A549 treated with CpdA at 1 μM for 4 hours (cell line): Measurements from ENCODE around the gene PSMA3. TPM values are rescaled to one million over a fixed set of nuclear protein-coding genes. Genes with fewer than 3 reads are reported as not detected.

Experiments used
- total RNA-seq: library from RNA; stranded (reverse); fragments of 200-300 nt; extraction: Qiagen RNA extraction; gene quantifications from 5 replicates; pipeline ENCODE4 v1.2.3, GENCODE V29; 2022; ENCODE audit warnings: low read depth

The PSMA3 gene
- total RNA-seq = 198 to 273 TPM (median 205 TPM) in 5 replicates

GRCh38 chr14:58244556-58245387 is at the start of gene PSMA3:
Gene PSMA3, plus strand, starts transcription at chr14:58244843. Its CDS starts 78 bp downstream, at chr14:58244921.

DNA sequence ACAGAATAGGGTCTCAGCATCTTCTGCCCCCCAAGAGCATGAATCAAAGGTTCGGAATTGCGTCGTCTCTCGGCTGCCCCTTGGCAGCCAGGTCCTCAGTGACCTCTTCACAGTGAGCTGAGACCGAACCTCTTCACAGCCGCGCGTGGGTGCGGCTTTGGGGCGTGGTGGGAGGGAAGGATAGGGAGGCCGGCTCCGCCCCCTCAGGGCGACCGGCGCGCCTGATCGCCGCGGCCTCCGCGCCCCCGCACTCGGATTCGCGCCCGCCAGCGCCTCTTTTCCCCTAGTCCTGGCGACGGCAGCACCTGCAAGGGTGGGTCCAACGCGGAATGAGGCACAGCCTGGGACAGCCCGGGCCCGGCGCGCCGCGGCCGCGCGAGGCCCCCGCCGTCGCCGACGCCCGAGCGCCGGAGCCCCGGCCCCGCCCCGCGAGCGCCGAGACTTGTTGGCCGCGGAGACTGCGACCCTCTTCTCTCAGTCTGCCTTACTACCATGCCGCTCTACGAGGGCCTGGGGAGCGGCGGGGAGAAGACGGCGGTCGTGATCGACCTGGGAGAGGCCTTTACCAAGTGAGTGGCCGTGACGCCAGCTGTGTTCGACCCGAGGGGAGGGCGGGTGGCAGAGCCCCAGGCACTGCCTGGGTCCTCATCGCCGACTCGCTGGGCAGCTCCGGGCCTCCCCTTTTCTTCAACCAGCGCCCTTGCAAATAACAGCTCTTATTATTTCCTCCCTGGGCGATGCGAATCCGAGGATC is 44.7 kb upstream of the PSMA3 start, which contains the start of gene ACTR10:
TSS of gene ACTR10 (plus strand) at position 424 of the 754 bp plus-strand sequence. CDS start at position 493, 69 bp downstream.

GRCh38 chr14:58298477-58299400 is 54.1 kb downstream of the PSMA3 start, which contains the start of gene ARID4A:
Gene ARID4A, plus strand, starts transcription at chr14:58298555. Its CDS starts 1,300 bp downstream, at chr14:58299855.

Other genes starting within 250 kb of the PSMA3 start
- gene ARMH4, start 92.6 kb upstream of the PSMA3 start, total RNA-seq = 0.34 to 1.3 TPM (median 0.54 TPM) in 5 replicates
- 44.9 to 54.9 TPM (median 47.1 TPM) in 5 replicates for gene ACTR10, start 44.7 kb upstream of the PSMA3 start, total RNA-seq
- gene ARID4A, start 53.7 kb downstream of the PSMA3 start, total RNA-seq = 3.7 to 8.3 TPM (median 5.1 TPM) in 5 replicates
- gene TOMM20L, start 151.1 kb downstream of the PSMA3 start, total RNA-seq = not detected in 5 replicates
- 69.0 to 82.9 TPM (median 73.2 TPM) in 5 replicates for gene TIMM9, start 182.7 kb downstream of the PSMA3 start, total RNA-seq
- 9.8 to 11.0 TPM (median 10.1 TPM) in 5 replicates for gene KIAA0586, start 182.9 kb downstream of the PSMA3 start, total RNA-seq